Measurements from ENCODE around the gene CCDC188.
A peak's percentile ranks its signal among the peaks of the same experiment; 100 is the strongest.

Gene CCDC188

GRCh38 chr22:20116951-20117632 lies 33.8 kb downstream of the CCDC188 start, which contains the start of gene TRMT2A:
TSS of gene TRMT2A (minus strand) at chr22:20117226. CDS start at chr22:20116906, 320 bp downstream.
- peak; percentile 4 for TF ChIP-seq CTCF (conservative IDR thresholded peaks at IDR 0.05; ENCODE audit: low read depth, low read length)
- peak within 1 kb of the TSS; percentile 90 for H3K4me3 ChIP-seq (ENCODE audit: low read length)
- DNase-seq (ENCODE audit: low read depth): peak; percentile 93

- no peak for DNase-seq (ENCODE audit: low read depth)
- TF ChIP-seq CTCF (conservative IDR thresholded peaks at IDR 0.05; ENCODE audit: low read depth, low read length): no peak
- peak overlapping the region; percentile 90 for H3K4me3 ChIP-seq (ENCODE audit: low read length)
Measured at GRCh38 chr22:20116376-20116950, 34.4 kb downstream of the CCDC188 start.

- H3K4me3 ChIP-seq (ENCODE audit: low read length): peak within 1 kb of the TSS; percentile 90
- DNase-seq (ENCODE audit: low read depth): no peak
- TF ChIP-seq CTCF (conservative IDR thresholded peaks at IDR 0.05; ENCODE audit: low read depth, low read length): no peak
Measured at GRCh38 chr22:20115691-20116375, 35.0 kb downstream of the CCDC188 start, which contains the start of gene RANBP1. TSS of gene RANBP1 (plus strand) at chr22:20116104. CDS start at chr22:20116185, 81 bp downstream.

- DNase-seq (ENCODE audit: low read depth): no peak
- no peak overlapping the region for H3K4me3 ChIP-seq (ENCODE audit: low read length)
- TF ChIP-seq CTCF (conservative IDR thresholded peaks at IDR 0.05; ENCODE audit: low read depth, low read length): no peak
Measured at GRCh38 chr22:20114506-20115475, 36.1 kb downstream of the CCDC188 start.

GRCh38 chr22:20113551-20114310 lies 37.1 kb downstream of the CCDC188 start:
- no peak overlapping the region for H3K4me3 ChIP-seq (ENCODE audit: low read length)
- DNase-seq (ENCODE audit: low read depth): no peak
- TF ChIP-seq CTCF (conservative IDR thresholded peaks at IDR 0.05; ENCODE audit: low read depth, low read length): no peak
